GM19467 (cell line): Measurements from ENCODE around the gene PRKAB1.
"Not testable (repeated sequence)": the region's sequence is repeated elsewhere in the genome, so short reads cannot be mapped to it uniquely, and the experiment has no call there.

Experiments used
- ATAC-seq: cut with Tn5 transposase; IDR thresholded peaks from one replicate; pipeline ENCODE4 v1.9.1; 2021; ENCODE audit warnings: mild to moderate bottlenecking, moderate library complexity; ENCODE audit not compliant: unreplicated experiment

PRKAB1 gene

GRCh38 chr12:119683413-119683812 lies 15.5 kb downstream of the PRKAB1 start:
- ATAC-seq = no peak

GRCh38 chr12:119683816-119684215 lies 15.9 kb downstream of the PRKAB1 start:
- ATAC-seq = no peak

- no peak for ATAC-seq
These were observed 16.9 kb downstream of the PRKAB1 start for GRCh38 chr12:119684711-119685369.

GRCh38 chr12:119685375-119685774 lies 17.4 kb downstream of the PRKAB1 start:
- no peak for ATAC-seq

GRCh38 chr12:119686355-119686754 lies 18.4 kb downstream of the PRKAB1 start:
- no peak for ATAC-seq

GRCh38 chr12:119686776-119687175 lies 18.8 kb downstream of the PRKAB1 start:
- no peak for ATAC-seq

GRCh38 chr12:119687406-119687805 lies 19.5 kb downstream of the PRKAB1 start:
- ATAC-seq = no peak

GRCh38 chr12:119687879-119688278 lies 19.9 kb downstream of the PRKAB1 start:
- no peak for ATAC-seq

- no peak for ATAC-seq
These were observed 22.1 kb downstream of the PRKAB1 start for GRCh38 chr12:119689935-119690500.

GRCh38 chr12:119691202-119691810 lies 23.4 kb downstream of the PRKAB1 start:
- ATAC-seq = no peak

GRCh38 chr12:119692410-119692809 lies 24.5 kb downstream of the PRKAB1 start:
- no peak for ATAC-seq

- no peak for ATAC-seq
These were observed 25.1 kb downstream of the PRKAB1 start for GRCh38 chr12:119692997-119693396.

- ATAC-seq = no peak
These were observed 25.6 kb downstream of the PRKAB1 start for GRCh38 chr12:119693511-119693910.

- no peak for ATAC-seq
These were observed 26.2 kb downstream of the PRKAB1 start for GRCh38 chr12:119694111-119694510.

GRCh38 chr12:119695034-119695433 lies 27.1 kb downstream of the PRKAB1 start:
- ATAC-seq = no peak

- no peak for ATAC-seq
These were observed 29.0 kb downstream of the PRKAB1 start for GRCh38 chr12:119696943-119697342.

- ATAC-seq = no peak
These were observed 31.3 kb downstream of the PRKAB1 start for GRCh38 chr12:119699199-119699760.

GRCh38 chr12:119700078-119700477 lies 32.1 kb downstream of the PRKAB1 start:
- ATAC-seq = no peak

GRCh38 chr12:119704065-119704747 lies 36.3 kb downstream of the PRKAB1 start:
- no peak for ATAC-seq

- ATAC-seq = no peak
These were observed 37.2 kb downstream of the PRKAB1 start for GRCh38 chr12:119705182-119705581.

- not testable (repeated sequence) for ATAC-seq
These were observed 38.5 kb downstream of the PRKAB1 start for GRCh38 chr12:119706427-119706826.
